B cell (primary cell): Measurements from ENCODE around the gene FDX1.

ENCODE experiments used
- CTCF ChIP-seq: fragments of 200-600 bp; IDR thresholded peaks from one replicate; pipeline ENCODE4 v1.8.0; 2022; ENCODE audit warnings: antibody characterized with exemption, mild to moderate bottlenecking
- EZH2 ChIP-seq: IDR thresholded peaks from 2 replicates; pipeline ENCODE4 v1.6.1; 2012; ENCODE audit warnings: borderline replicate concordance, low read depth, mild to moderate bottlenecking, moderate library complexity, low read length; ENCODE audit not compliant: insufficient read depth, poor library complexity, severe bottlenecking

- TF ChIP-seq CTCF = no peak
- TF ChIP-seq EZH2 = no peak
Measured at GRCh38 chr11:110453684-110454354, 24.1 kb downstream of the FDX1 start.
